GM12878 (cell line): Measurements from ENCODE around the gene ZNF124. TPM values are rescaled to one million over a fixed set of nuclear protein-coding genes. Genes with fewer than 3 reads are reported as not detected.
A peak's percentile ranks its signal among the peaks of the same experiment; 100 is the strongest.

Experiments
- ASH2L ChIP-seq: fragments of 300-600, 200-600 bp; sonication (generic); IDR thresholded peaks from 2 replicates; pipeline ENCODE4 v1.6.1; 2017; ENCODE audit warnings: low read depth, mild to moderate bottlenecking, borderline replicate concordance
- BMI1 ChIP-seq: fragments of 450-650 bp; IDR thresholded peaks from 2 replicates; pipeline ENCODE4 v1.6.1; 2016; ENCODE audit warnings: mild to moderate bottlenecking, moderate library complexity, borderline replicate concordance
- CBFB ChIP-seq: IDR thresholded peaks from 2 replicates; pipeline ENCODE4 v1.6.1; 2016; ENCODE audit warnings: antibody characterized with exemption, low read depth
- CEBPZ ChIP-seq: fragments of 150-350 bp; IDR thresholded peaks from 2 replicates; pipeline ENCODE4 v1.6.1; 2016; ENCODE audit warnings: low read depth, low read length
- CHD4 ChIP-seq: fragments of 200-600 bp; sonication (generic); IDR thresholded peaks from 2 replicates; pipeline ENCODE4 v1.6.1; 2016; ENCODE audit warnings: mild to moderate bottlenecking
- FOXM1 ChIP-seq: IDR thresholded peaks from 2 replicates; pipeline ENCODE4 v1.6.1; 2012; ENCODE audit warnings: low read depth, mild to moderate bottlenecking, inconsistent platforms, low read length, moderate library complexity
- GABPA ChIP-seq: IDR thresholded peaks from 2 replicates; pipeline ENCODE4 v1.6.1; 2014; ENCODE audit warnings: antibody characterized with exemption, low read depth, mild to moderate bottlenecking, inconsistent platforms
- HDGF ChIP-seq: fragments of 450-650 bp; IDR thresholded peaks from 2 replicates; pipeline ENCODE4 v1.6.1; 2016; ENCODE audit warnings: antibody characterized with exemption
- IRF4 ChIP-seq: IDR thresholded peaks from 2 replicates; pipeline ENCODE4 v1.6.1; 2011; ENCODE audit warnings: low read depth, low read length
- MEF2A ChIP-seq: IDR thresholded peaks from 2 replicates; pipeline ENCODE4 v1.6.1; 2011; ENCODE audit warnings: low read depth, mild to moderate bottlenecking, low read length, moderate library complexity; ENCODE audit not compliant: insufficient read depth
- MLLT1 ChIP-seq: fragments of 450-650 bp; IDR thresholded peaks from 2 replicates; pipeline ENCODE4 v1.6.1; 2016; ENCODE audit warnings: mild to moderate bottlenecking
- NFYA ChIP-seq: IDR thresholded peaks from 2 replicates; pipeline ENCODE4 v1.6.1; 2011; ENCODE audit warnings: low read depth, mild to moderate bottlenecking, low read length, improper control_type of control experiment, borderline replicate concordance
- RFX5 ChIP-seq: IDR thresholded peaks from 2 replicates; pipeline ENCODE4 v1.6.1; 2011; ENCODE audit warnings: low read depth, low read length, improper control_type of control experiment
- SKIL ChIP-seq: fragments of 450-650 bp; IDR thresholded peaks from 2 replicates; pipeline ENCODE4 v1.6.1; 2017; ENCODE audit warnings: mild to moderate bottlenecking, low read depth, inconsistent platforms; ENCODE audit not compliant: poor library complexity, severe bottlenecking
- TARDBP ChIP-seq: IDR thresholded peaks from 2 replicates; pipeline ENCODE4 v1.6.1; 2016; ENCODE audit warnings: borderline replicate concordance
- YY1 ChIP-seq: IDR thresholded peaks from 2 replicates; pipeline ENCODE4 v1.6.1; 2011; ENCODE audit warnings: low read depth, mild to moderate bottlenecking, low read length
- ZNF622 ChIP-seq: fragments of 450-650 bp; IDR thresholded peaks from 2 replicates; pipeline ENCODE4 v1.6.1; 2017; ENCODE audit warnings: mild to moderate bottlenecking, inconsistent platforms
- polyA plus RNA-seq, 11 experiments: library from polyadenylated mRNA; depleted of rRNA in 4 of 11; unstranded in 6 of 11; stranded (reverse) in 5 of 11; fragments of >200 nt; fragmentation: Nextera tagmentation in 4 of 11; fragmentation: Illumina TruSeq in 1 of 11; extraction: Ambion mirVana in 4 of 11; extraction: Trizol in 1 of 11; gene quantifications; 1 replicate in 1 of 11; 2 replicates in 10 of 11; pipeline versions ENCODE4 v1.2.1 to v1.2.3, GENCODE V29; 2011 to 2016; ENCODE audit warnings: inconsistent platforms in 2 of 11, missing spikeins in 2 of 11, low read depth in 1 of 11
- total RNA-seq, 4 experiments: library from RNA; depleted of rRNA in 3 of 4; stranded (reverse); fragments of >200 nt in 3 of 4; fragmentation: Illumina TruSeq in 1 of 4; extraction: Trizol in 1 of 4; gene quantifications; 2 replicates each; pipeline versions ENCODE4 v1.2.1 to v1.2.3, GENCODE V29; 2013 to 2021

ZNF124 gene
- total and polyA plus RNA-seq, 10 of the 15 experiments (the other 5 are each of a cell fraction or from before 2014, with no cell fraction given), result 6.8 to 37.5 (median 12.5) TPM

- TF ChIP-seq TARDBP (no peak), ZNF622 (no peak), MEF2A (no peak), GABPA (no peak), BMI1 (0 out of 2 replicates have a peak, but pooled peaks have one; percentile 63), FOXM1 (peak; percentile 29; the same call in 1 of the 2 replicates), CHD4 (no peak), HDGF (no peak), CBFB (peak; percentile 74), IRF4 (peak; percentile 67; the same call in 1 of the 2 replicates), NFYA (no peak), SKIL (peak; percentile 96), YY1 (no peak), CEBPZ (no peak), ASH2L (no peak), MLLT1 (no peak), RFX5 (no peak)
Observed at GRCh38 chr1:247212012-247212411, 40.2 kb upstream of the ZNF124 start (continued).
